ENCODE measurements around the gene FARP2.

DNA sequence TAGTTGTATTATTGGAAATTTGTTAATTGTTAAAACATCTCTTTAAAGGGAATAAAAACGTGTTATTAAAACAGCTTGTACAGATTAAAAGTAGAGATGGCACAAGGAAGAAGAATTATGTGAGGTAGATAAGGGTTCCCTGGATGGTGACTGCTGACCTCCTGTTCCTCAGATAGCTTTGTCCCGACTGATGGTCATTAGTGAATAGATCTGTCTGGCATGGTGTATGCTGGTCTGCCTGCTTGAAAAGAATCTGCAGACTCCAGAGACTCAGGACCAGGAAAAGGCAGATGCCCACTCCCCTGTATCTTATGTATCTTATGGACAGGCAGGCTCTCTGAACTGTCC, 5.6 kb upstream of the FARP2 start:
- TF ChIP-seq, protein P1, sequence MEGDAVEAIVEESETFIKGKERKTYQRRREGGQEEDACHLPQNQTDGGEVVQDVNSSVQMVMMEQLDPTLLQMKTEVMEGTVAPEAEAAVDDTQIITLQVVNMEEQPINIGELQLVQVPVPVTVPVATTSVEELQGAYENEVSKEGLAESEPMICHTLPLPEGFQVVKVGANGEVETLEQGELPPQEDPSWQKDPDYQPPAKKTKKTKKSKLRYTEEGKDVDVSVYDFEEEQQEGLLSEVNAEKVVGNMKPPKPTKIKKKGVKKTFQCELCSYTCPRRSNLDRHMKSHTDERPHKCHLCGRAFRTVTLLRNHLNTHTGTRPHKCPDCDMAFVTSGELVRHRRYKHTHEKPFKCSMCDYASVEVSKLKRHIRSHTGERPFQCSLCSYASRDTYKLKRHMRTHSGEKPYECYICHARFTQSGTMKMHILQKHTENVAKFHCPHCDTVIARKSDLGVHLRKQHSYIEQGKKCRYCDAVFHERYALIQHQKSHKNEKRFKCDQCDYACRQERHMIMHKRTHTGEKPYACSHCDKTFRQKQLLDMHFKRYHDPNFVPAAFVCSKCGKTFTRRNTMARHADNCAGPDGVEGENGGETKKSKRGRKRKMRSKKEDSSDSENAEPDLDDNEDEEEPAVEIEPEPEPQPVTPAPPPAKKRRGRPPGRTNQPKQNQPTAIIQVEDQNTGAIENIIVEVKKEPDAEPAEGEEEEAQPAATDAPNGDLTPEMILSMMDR (IDR thresholded peaks at IDR 0.05) = no peak
- no peak for TF ChIP-seq ZFX (IDR thresholded peaks at IDR 0.05; ENCODE audit: borderline replicate concordance)
